Measurements from ENCODE around the gene TMA7. TPM values are rescaled to one million over a fixed set of nuclear protein-coding genes. Genes with fewer than 3 reads are reported as not detected.
A peak's percentile ranks its signal among the peaks of the same experiment; 100 is the strongest.

TMA7 gene
- total and polyA plus RNA-seq, 2 of the 13 experiments (the other 11 are each of a cell fraction or from before 2014, with no cell fraction given): 100 to 486 TPM

DNA sequence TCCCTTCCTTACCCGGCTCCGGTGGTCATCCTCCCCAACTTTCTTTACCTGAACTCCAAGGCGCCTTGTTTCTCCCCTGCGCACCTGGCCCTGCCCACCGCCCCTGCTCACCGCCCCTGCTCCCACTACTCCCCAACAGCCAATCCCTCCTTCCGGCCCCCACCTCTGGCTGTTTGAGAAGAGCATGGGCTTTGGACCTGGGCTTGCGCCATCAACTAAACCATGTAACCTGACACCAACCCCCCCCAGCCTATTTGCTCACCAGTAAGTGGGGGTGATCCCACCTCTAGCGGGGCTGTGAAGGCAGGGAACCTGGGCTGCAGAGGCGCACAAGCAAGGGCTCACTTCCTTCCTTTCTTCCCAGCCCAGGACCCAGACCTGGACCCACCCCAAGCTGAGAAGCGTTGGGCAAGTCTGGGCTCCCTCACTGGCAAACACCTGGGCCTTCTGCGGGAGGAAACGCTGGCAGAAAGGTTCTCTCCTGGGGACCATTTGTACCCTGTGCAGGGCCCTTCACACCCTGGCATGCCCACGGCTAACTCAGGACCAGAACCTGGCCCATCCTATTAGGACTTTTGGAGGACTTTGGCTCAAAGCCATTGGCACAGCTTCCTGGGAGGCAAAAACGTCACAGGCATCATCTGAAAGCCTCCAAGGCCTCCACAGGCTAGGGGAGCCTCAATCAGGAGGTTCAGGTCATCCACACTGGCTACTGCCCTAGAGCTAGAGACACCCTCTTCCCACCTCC lies 9.9 kb upstream of the TMA7 start, which contains the start of gene PLXNB1 (continued):
- TF ChIP-seq CBFB (CRISPR knock-in tag; IDR thresholded peaks at IDR 0.05): 0 out of 2 replicates have a peak, but pooled peaks have one; percentile 36
- TF ChIP-seq ZNF367 (CRISPR knock-in tag; IDR thresholded peaks at IDR 0.05; ENCODE audit: borderline replicate concordance): no peak; the same call in 1 of the 2 replicates
- TF ChIP-seq NRL (CRISPR knock-in tag; IDR thresholded peaks at IDR 0.05; ENCODE audit: borderline replicate concordance): peak; percentile 15; the same call in 1 of the 2 replicates
- TF ChIP-seq HIVEP1 (CRISPR knock-in tag; IDR thresholded peaks at IDR 0.05): peak; percentile 99
- TF ChIP-seq MBNL3 (CRISPR knock-in tag; conservative IDR thresholded peaks at IDR 0.05): no peak
- no peak for TF ChIP-seq KDM4B (CRISPR knock-in tag; IDR thresholded peaks at IDR 0.05)
- no peak; the same call in 1 of the 2 replicates for TF ChIP-seq ZNF225 (CRISPR knock-in tag; IDR thresholded peaks at IDR 0.05)
- TF ChIP-seq, protein P1, sequence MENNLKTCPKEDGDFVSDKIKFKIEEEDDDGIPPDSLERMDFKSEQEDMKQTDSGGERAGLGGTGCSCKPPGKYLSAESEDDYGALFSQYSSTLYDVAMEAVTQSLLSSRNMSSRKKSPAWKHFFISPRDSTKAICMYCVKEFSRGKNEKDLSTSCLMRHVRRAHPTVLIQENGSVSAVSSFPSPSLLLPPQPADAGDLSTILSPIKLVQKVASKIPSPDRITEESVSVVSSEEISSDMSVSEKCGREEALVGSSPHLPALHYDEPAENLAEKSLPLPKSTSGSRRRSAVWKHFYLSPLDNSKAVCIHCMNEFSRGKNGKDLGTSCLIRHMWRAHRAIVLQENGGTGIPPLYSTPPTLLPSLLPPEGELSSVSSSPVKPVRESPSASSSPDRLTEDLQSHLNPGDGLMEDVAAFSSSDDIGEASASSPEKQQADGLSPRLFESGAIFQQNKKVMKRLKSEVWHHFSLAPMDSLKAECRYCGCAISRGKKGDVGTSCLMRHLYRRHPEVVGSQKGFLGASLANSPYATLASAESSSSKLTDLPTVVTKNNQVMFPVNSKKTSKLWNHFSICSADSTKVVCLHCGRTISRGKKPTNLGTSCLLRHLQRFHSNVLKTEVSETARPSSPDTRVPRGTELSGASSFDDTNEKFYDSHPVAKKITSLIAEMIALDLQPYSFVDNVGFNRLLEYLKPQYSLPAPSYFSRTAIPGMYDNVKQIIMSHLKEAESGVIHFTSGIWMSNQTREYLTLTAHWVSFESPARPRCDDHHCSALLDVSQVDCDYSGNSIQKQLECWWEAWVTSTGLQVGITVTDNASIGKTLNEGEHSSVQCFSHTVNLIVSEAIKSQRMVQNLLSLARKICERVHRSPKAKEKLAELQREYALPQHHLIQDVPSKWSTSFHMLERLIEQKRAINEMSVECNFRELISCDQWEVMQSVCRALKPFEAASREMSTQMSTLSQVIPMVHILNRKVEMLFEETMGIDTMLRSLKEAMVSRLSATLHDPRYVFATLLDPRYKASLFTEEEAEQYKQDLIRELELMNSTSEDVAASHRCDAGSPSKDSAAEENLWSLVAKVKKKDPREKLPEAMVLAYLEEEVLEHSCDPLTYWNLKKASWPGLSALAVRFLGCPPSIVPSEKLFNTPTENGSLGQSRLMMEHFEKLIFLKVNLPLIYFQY (CRISPR knock-in tag; IDR thresholded peaks at IDR 0.05; ENCODE audit: borderline replicate concordance): peak; percentile 68; the same call in 1 of the 2 replicates
- no peak for TF ChIP-seq CENPX (CRISPR knock-in tag; IDR thresholded peaks at IDR 0.05)
- TF ChIP-seq, protein P2, sequence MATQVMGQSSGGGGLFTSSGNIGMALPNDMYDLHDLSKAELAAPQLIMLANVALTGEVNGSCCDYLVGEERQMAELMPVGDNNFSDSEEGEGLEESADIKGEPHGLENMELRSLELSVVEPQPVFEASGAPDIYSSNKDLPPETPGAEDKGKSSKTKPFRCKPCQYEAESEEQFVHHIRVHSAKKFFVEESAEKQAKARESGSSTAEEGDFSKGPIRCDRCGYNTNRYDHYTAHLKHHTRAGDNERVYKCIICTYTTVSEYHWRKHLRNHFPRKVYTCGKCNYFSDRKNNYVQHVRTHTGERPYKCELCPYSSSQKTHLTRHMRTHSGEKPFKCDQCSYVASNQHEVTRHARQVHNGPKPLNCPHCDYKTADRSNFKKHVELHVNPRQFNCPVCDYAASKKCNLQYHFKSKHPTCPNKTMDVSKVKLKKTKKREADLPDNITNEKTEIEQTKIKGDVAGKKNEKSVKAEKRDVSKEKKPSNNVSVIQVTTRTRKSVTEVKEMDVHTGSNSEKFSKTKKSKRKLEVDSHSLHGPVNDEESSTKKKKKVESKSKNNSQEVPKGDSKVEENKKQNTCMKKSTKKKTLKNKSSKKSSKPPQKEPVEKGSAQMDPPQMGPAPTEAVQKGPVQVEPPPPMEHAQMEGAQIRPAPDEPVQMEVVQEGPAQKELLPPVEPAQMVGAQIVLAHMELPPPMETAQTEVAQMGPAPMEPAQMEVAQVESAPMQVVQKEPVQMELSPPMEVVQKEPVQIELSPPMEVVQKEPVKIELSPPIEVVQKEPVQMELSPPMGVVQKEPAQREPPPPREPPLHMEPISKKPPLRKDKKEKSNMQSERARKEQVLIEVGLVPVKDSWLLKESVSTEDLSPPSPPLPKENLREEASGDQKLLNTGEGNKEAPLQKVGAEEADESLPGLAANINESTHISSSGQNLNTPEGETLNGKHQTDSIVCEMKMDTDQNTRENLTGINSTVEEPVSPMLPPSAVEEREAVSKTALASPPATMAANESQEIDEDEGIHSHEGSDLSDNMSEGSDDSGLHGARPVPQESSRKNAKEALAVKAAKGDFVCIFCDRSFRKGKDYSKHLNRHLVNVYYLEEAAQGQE (IDR thresholded peaks at IDR 0.05; ENCODE audit: borderline replicate concordance in 1 of 2, low read depth in 1 of 2, low read length in 2 of 2): peak in 1 of 2 experiments; percentile 57; a peak in 2 of 4 replicates
- TF ChIP-seq ZNF552 (CRISPR knock-in tag; IDR thresholded peaks at IDR 0.05; ENCODE audit: borderline replicate concordance): peak; percentile 64; the same call in 1 of the 2 replicates
- TF ChIP-seq, protein P3, sequence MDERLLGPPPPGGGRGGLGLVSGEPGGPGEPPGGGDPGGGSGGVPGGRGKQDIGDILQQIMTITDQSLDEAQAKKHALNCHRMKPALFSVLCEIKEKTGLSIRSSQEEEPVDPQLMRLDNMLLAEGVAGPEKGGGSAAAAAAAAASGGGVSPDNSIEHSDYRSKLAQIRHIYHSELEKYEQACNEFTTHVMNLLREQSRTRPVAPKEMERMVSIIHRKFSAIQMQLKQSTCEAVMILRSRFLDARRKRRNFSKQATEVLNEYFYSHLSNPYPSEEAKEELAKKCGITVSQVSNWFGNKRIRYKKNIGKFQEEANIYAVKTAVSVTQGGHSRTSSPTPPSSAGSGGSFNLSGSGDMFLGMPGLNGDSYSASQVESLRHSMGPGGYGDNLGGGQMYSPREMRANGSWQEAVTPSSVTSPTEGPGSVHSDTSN (CRISPR knock-in tag; IDR thresholded peaks at IDR 0.05): no peak
- TF ChIP-seq TOPORS (CRISPR knock-in tag; IDR thresholded peaks at IDR 0.05): peak; percentile 66; the same call in 1 of the 2 replicates
- TF ChIP-seq, protein P4, sequence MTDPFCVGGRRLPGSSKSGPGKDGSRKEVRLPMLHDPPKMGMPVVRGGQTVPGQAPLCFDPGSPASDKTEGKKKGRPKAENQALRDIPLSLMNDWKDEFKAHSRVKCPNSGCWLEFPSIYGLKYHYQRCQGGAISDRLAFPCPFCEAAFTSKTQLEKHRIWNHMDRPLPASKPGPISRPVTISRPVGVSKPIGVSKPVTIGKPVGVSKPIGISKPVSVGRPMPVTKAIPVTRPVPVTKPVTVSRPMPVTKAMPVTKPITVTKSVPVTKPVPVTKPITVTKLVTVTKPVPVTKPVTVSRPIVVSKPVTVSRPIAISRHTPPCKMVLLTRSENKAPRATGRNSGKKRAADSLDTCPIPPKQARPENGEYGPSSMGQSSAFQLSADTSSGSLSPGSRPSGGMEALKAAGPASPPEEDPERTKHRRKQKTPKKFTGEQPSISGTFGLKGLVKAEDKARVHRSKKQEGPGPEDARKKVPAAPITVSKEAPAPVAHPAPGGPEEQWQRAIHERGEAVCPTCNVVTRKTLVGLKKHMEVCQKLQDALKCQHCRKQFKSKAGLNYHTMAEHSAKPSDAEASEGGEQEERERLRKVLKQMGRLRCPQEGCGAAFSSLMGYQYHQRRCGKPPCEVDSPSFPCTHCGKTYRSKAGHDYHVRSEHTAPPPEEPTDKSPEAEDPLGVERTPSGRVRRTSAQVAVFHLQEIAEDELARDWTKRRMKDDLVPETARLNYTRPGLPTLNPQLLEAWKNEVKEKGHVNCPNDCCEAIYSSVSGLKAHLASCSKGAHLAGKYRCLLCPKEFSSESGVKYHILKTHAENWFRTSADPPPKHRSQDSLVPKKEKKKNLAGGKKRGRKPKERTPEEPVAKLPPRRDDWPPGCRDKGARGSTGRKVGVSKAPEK (CRISPR knock-in tag; IDR thresholded peaks at IDR 0.05; ENCODE audit: borderline replicate concordance): 0 out of 2 replicates have a peak, but pooled peaks have one; percentile 94
- TF ChIP-seq PITX1 (CRISPR knock-in tag; IDR thresholded peaks at IDR 0.05): peak; percentile 98
